ENCODE data around the gene MAPK7. TPM values are rescaled to one million over a fixed set of nuclear protein-coding genes. Genes with fewer than 3 reads are reported as not detected.

MAPK7 gene
- total RNA-seq, 1 donor from 2014 or later = 146 TPM

- intact Hi-C loops (cut with DNase I) = loop anchor here (1.0 to 5.0 kb wide), 6 partner anchors 15 to 404 kb away; partner anchors contain the start of genes ALDH3A2 and RNF112
- TF ChIP-seq CTCF (IDR thresholded peaks at IDR 0.05) = peak; percentile 95 to 100 (median 99)
- Histone ChIP-seq H3K9me3 (no peaks in the 10 kb centered on the region), H3K4me1 (no peaks in the 10 kb centered on the region), H3K27me3 (no peaks in the 10 kb centered on the region), H3K36me3 (no peaks in the 10 kb centered on the region), H3K27ac (peak within 1 kb of the TSS; percentile 55 to 86), H3K4me3 (peak within 1 kb of the TSS; percentile 46 to 91)
- DNase-seq (ENCODE audit: low spot score in 2 of 2) = peak; percentile 69 to 96
These were observed 15.8 kb upstream of the MAPK7 start, which contains the start of gene B9D1 for GRCh38 chr17:19362277-19363113. B9D1 (minus strand) TSS chr17:19362723; CDS start chr17:19362569, 154 bp downstream.

- DNase-seq (ENCODE audit: low spot score in 2 of 2) = no peak
- Histone ChIP-seq H3K4me3 (peak overlapping the region; percentile 46 to 91), H3K4me1 (no peaks in the 10 kb centered on the region), H3K36me3 (no peaks in the 10 kb centered on the region), H3K27me3 (no peaks in the 10 kb centered on the region), H3K27ac (peak overlapping the region; percentile 55 to 86), H3K9me3 (no peaks in the 10 kb centered on the region)
- intact Hi-C loops (cut with DNase I) = loop anchor here (1.0 to 5.0 kb wide), 4 partner anchors 49 to 404 kb away; partner anchors contain the start of genes ALDH3A2 and RNF112
- TF ChIP-seq CTCF (IDR thresholded peaks at IDR 0.05) = no peak
These were observed 15.2 kb upstream of the MAPK7 start for GRCh38 chr17:19363114-19363438.

- Histone ChIP-seq H3K27me3 (no peaks in the 10 kb centered on the region), H3K9me3 (no peaks in the 10 kb centered on the region), H3K4me3 (no peak overlapping the region), H3K36me3 (no peaks in the 10 kb centered on the region), H3K27ac (no peak overlapping the region), H3K4me1 (no peaks in the 10 kb centered on the region)
- TF ChIP-seq CTCF (IDR thresholded peaks at IDR 0.05) = no peak
- intact Hi-C loops (cut with DNase I) = loop anchor here (1.0 to 5.0 kb wide), 4 partner anchors 49 to 403 kb away; partner anchors contain the start of genes ALDH3A2 and RNF112
- DNase-seq (ENCODE audit: low spot score in 2 of 2) = no peak
These were observed 14.8 kb upstream of the MAPK7 start for GRCh38 chr17:19363460-19364035.

GRCh38 chr17:19364699-19365498 lies 13.4 kb upstream of the MAPK7 start:
- no peak for TF ChIP-seq CTCF (IDR thresholded peaks at IDR 0.05)
- Histone ChIP-seq H3K27ac (no peak overlapping the region), H3K27me3 (no peaks in the 10 kb centered on the region), H3K4me3 (no peak overlapping the region), H3K36me3 (no peaks in the 10 kb centered on the region), H3K4me1 (no peaks in the 10 kb centered on the region), H3K9me3 (no peaks in the 10 kb centered on the region)
- intact Hi-C loops (cut with DNase I) = loop anchor here (5.0 kb wide), 2 partner anchors 47 to 282 kb away; partner anchors contain the start of genes ALDH3A2 and RNF112
- no peak for DNase-seq (ENCODE audit: low spot score in 2 of 2)

GRCh38 chr17:19365499-19365817 lies 12.8 kb upstream of the MAPK7 start:
- no peaks in the 10 kb centered on the region for H3K4me1 ChIP-seq
- H3K36me3 ChIP-seq = no peaks in the 10 kb centered on the region
- H3K4me3 ChIP-seq = no peak overlapping the region
- H3K27me3 ChIP-seq = no peaks in the 10 kb centered on the region
- no peak for TF ChIP-seq CTCF (IDR thresholded peaks at IDR 0.05)
- intact Hi-C loops (cut with DNase I) = no loop called here
- no peaks in the 10 kb centered on the region for H3K9me3 ChIP-seq
- H3K27ac ChIP-seq = no peak overlapping the region
- no peak for DNase-seq (ENCODE audit: low spot score in 2 of 2)
